Measurements from ENCODE around the gene CEACAM4.

CEACAM4 gene

GRCh38 chr19:41617941-41618730 is 8.7 kb downstream of the CEACAM4 start:
- no peak for DNase-seq (ENCODE audit: low spot score)
- no peak for FAIRE-seq

GRCh38 chr19:41616792-41617621 is 9.9 kb downstream of the CEACAM4 start:
- FAIRE-seq (no peak), DNase-seq (ENCODE audit: low spot score) (no peak)

- FAIRE-seq: no peak
- no peak for DNase-seq (ENCODE audit: low spot score)
Observed at GRCh38 chr19:41615207-41615606, 11.7 kb downstream of the CEACAM4 start.

GRCh38 chr19:41612483-41612882 is 14.4 kb downstream of the CEACAM4 start:
- FAIRE-seq: no peak
- DNase-seq (ENCODE audit: low spot score): no peak

- FAIRE-seq (no peak), DNase-seq (ENCODE audit: low spot score) (no peak)
Observed at GRCh38 chr19:41610789-41611188, 16.1 kb downstream of the CEACAM4 start.

GRCh38 chr19:41607668-41608067 is 19.2 kb downstream of the CEACAM4 start:
- FAIRE-seq (no peak), DNase-seq (ENCODE audit: low spot score) (no peak)

- no peak for FAIRE-seq
- DNase-seq (ENCODE audit: low spot score): no peak
Observed at GRCh38 chr19:41606215-41606837, 20.5 kb downstream of the CEACAM4 start.

- no peak for FAIRE-seq
- DNase-seq (ENCODE audit: low spot score): no peak
Observed at GRCh38 chr19:41604831-41605230, 22.0 kb downstream of the CEACAM4 start.

- no peak for DNase-seq (ENCODE audit: low spot score)
- FAIRE-seq: no peak
Observed at GRCh38 chr19:41601771-41602170, 25.1 kb downstream of the CEACAM4 start.

GRCh38 chr19:41599175-41599966 is 27.5 kb downstream of the CEACAM4 start:
- DNase-seq (ENCODE audit: low spot score) (no peak), FAIRE-seq (no peak)

GRCh38 chr19:41597600-41598041 is 29.3 kb downstream of the CEACAM4 start:
- no peak for FAIRE-seq
- DNase-seq (ENCODE audit: low spot score): peak; percentile 38

- FAIRE-seq (no peak), DNase-seq (ENCODE audit: low spot score) (no peak)
Observed at GRCh38 chr19:41595890-41596280, 31.0 kb downstream of the CEACAM4 start.

- DNase-seq (ENCODE audit: low spot score) (peak; percentile 53), FAIRE-seq (peak; percentile 60)
Observed at GRCh38 chr19:41595258-41595889, 31.5 kb downstream of the CEACAM4 start.

- no peak for FAIRE-seq
- DNase-seq (ENCODE audit: low spot score): no peak
Observed at GRCh38 chr19:41591951-41592562, 34.8 kb downstream of the CEACAM4 start.

- no peak for FAIRE-seq
- DNase-seq (ENCODE audit: low spot score): no peak
Observed at GRCh38 chr19:41590936-41591335, 35.9 kb downstream of the CEACAM4 start.

- DNase-seq (ENCODE audit: low spot score): no peak
- no peak for FAIRE-seq
Observed at GRCh38 chr19:41589371-41589770, 37.5 kb downstream of the CEACAM4 start.

- DNase-seq (ENCODE audit: low spot score): no peak
Observed at GRCh38 chr19:41588497-41589209, 38.2 kb downstream of the CEACAM4 start.

GRCh38 chr19:41587838-41588210 is 39.0 kb downstream of the CEACAM4 start:
- no peak for DNase-seq (ENCODE audit: low spot score)
- FAIRE-seq: no peak

More at GRCh38 chr19:41588497-41589209, 38.2 kb downstream of the CEACAM4 start:
- FAIRE-seq: no peak

GRCh38 chr19:41587101-41587837 is 39.6 kb downstream of the CEACAM4 start:
- FAIRE-seq: no peak

More at GRCh38 chr19:41587101-41587837, 39.6 kb downstream of the CEACAM4 start:
- no peak for DNase-seq (ENCODE audit: low spot score)
